Activated CD8-positive, alpha-beta memory T cell treated with anti-CD3 and anti-CD28 coated beads for 48 hours (primary cell): ENCODE data around the gene MMRN2.
"Not testable (repeated sequence)": the region's sequence is repeated elsewhere in the genome, so short reads cannot be mapped to it uniquely, and the experiment has no call there.

ENCODE experiments used
- DNase-seq, 3 experiments: peaks; one replicate each; pipeline ENCODE4 v3.0.0-alpha.2; 2020; ENCODE audit warnings: low read depth in 2 of 3, low spot score in 2 of 3

Gene MMRN2

GRCh38 chr10:86957471-86958115, at the start of gene MMRN2:
Gene MMRN2 (minus strand): TSS chr10:86957615. CDS start chr10:86957541, 74 bp downstream.
- no peak for DNase-seq

GRCh38 chr10:87007124-87007523, 49.7 kb upstream of the MMRN2 start:
- DNase-seq = not testable (repeated sequence)

- no peak for DNase-seq
Measured at GRCh38 chr10:87000491-87000890, 43.1 kb upstream of the MMRN2 start.

GRCh38 chr10:86999802-87000403, 42.5 kb upstream of the MMRN2 start:
- DNase-seq = not testable (repeated sequence)

GRCh38 chr10:86992929-86993328, 35.5 kb upstream of the MMRN2 start:
- no peak for DNase-seq

- no peak for DNase-seq
Measured at GRCh38 chr10:86992456-86992855, 35.0 kb upstream of the MMRN2 start.

GRCh38 chr10:86991362-86991761, 33.9 kb upstream of the MMRN2 start:
- not testable (repeated sequence) for DNase-seq

- no peak for DNase-seq
Measured at GRCh38 chr10:86988520-86988919, 31.1 kb upstream of the MMRN2 start.

- DNase-seq = not testable (repeated sequence)
Measured at GRCh38 chr10:86984498-86984897, 27.1 kb upstream of the MMRN2 start.

GRCh38 chr10:86981716-86982115, 24.3 kb upstream of the MMRN2 start:
- no peak for DNase-seq

- not testable (repeated sequence) for DNase-seq
Measured at GRCh38 chr10:86981020-86981419, 23.6 kb upstream of the MMRN2 start.

GRCh38 chr10:86979977-86980448, 22.6 kb upstream of the MMRN2 start:
- no peak for DNase-seq

GRCh38 chr10:86979296-86979818, 21.9 kb upstream of the MMRN2 start:
- DNase-seq = no peak

GRCh38 chr10:86978457-86978856, 21.0 kb upstream of the MMRN2 start:
- DNase-seq = not testable (repeated sequence)

- DNase-seq = no peak
Measured at GRCh38 chr10:86976362-86977056, 19.1 kb upstream of the MMRN2 start.

GRCh38 chr10:86974484-86974883, 17.1 kb upstream of the MMRN2 start:
- DNase-seq = no peak

- no peak for DNase-seq
Measured at GRCh38 chr10:86972613-86973380, 15.4 kb upstream of the MMRN2 start.

GRCh38 chr10:86971232-86971991, 14.0 kb upstream of the MMRN2 start:
- peak; percentile 60 to 61 (median 61) for DNase-seq

GRCh38 chr10:86970982-86971231, 13.5 kb upstream of the MMRN2 start:
- no peak for DNase-seq

GRCh38 chr10:86970162-86970981, 13.0 kb upstream of the MMRN2 start:
- DNase-seq = no peak
